Measurements from ENCODE around the gene DLG1. TPM values are rescaled to one million over a fixed set of nuclear protein-coding genes. Genes with fewer than 3 reads are reported as not detected.
A peak's percentile ranks its signal among the peaks of the same experiment; 100 is the strongest.

DLG1 gene
- total and polyA plus RNA-seq, 2 of the 4 experiments (the other 2 are of a cell fraction), result 21.2 to 57.7 TPM

- Histone ChIP-seq H4K20me1 (ENCODE audit: insufficient read depth, low read length) (no peaks in the 10 kb centered on the region), H3K56ac (ENCODE audit: extremely low read depth, insufficient read depth, low read length) (no peak overlapping the region), H3K27me3 (ENCODE audit: control insufficient read depth, insufficient read depth, low read length) (no peaks in the 10 kb centered on the region), H2AK5ac (ENCODE audit: low read depth, low read length) (no peak overlapping the region), H2BK120ac (ENCODE audit: low read depth, low read length) (no peak overlapping the region), H3K9me1 (ENCODE audit: insufficient read depth, low read length) (no peaks in the 10 kb centered on the region; the same call in 1 of the 2 replicates), H4K8ac (ENCODE audit: low read depth in 2 of 2, low read length in 2 of 2) (no peak overlapping the region), H3K27ac (ENCODE audit: insufficient read depth, low read length) (no peak overlapping the region), H2BK5ac (ENCODE audit: low read depth, low read length, poor library complexity, severe bottlenecking) (no peak overlapping the region), H2BK15ac (ENCODE audit: low read depth, low read length) (no peak overlapping the region), H3K79me1 (ENCODE audit: low read depth in 1 of 2, low read length in 2 of 2) (peaks cover 0 to 6% of the 10 kb centered on the region in 2 experiments; a peak in 1 of 4 replicates), H3K4ac (ENCODE audit: low read depth, low read length) (no peak overlapping the region), H3K36me3 (ENCODE audit: control insufficient read depth, insufficient read depth, low read length) (peaks cover 4% of the 10 kb centered on the region), H3K18ac (ENCODE audit: low read depth, low read length) (no peak overlapping the region), H2AFZ (replicated peaks; ENCODE audit: low read length, poor library complexity) (no peak overlapping the region), H3K4me2 (ENCODE audit: low read depth, low read length) (no peak overlapping the region), H3K9me3 (ENCODE audit: control insufficient read depth, insufficient read depth, low read length) (no peaks in the 10 kb centered on the region), H3K4me1 (ENCODE audit: control insufficient read depth, insufficient read depth, low read length) (peaks cover 2% of the 10 kb centered on the region; the same call in 1 of the 2 replicates), H3K23ac (ENCODE audit: low read depth, low read length) (no peak overlapping the region), H4K5ac (ENCODE audit: low read depth, low read length) (no peak overlapping the region), H3K4me3 (ENCODE audit: insufficient read depth, low read depth, low read length) (no peak overlapping the region), H2AK9ac (replicated peaks; ENCODE audit: low read depth, low read length, poor library complexity) (no peak overlapping the region), H3K14ac (replicated peaks; ENCODE audit: low read depth, low read length) (no peak overlapping the region), H3K9ac (ENCODE audit: low read depth, low read length) (no peak overlapping the region), H2BK20ac (ENCODE audit: low read depth, low read length) (no peak overlapping the region), H4K91ac (ENCODE audit: insufficient read depth, low read depth, low read length) (no peak overlapping the region)
- ATAC-seq (ENCODE audit: low read depth) (peak; percentile 80), DNase-seq (peak; percentile 51)
- in situ Hi-C loops (cut with MboI; ENCODE audit: low sequenced_read_pairs) (no loop called here), dilution Hi-C loops (cut with HindIII; ENCODE audit: low sequenced_read_pairs, unreplicated experiment) (no loop called here), intact Hi-C loops (cut with micrococcal nuclease) (no loop called here)
- CTCF ChIA-PET, result interaction anchor here (1.4 kb wide), 1 partner anchor 29 kb away, joined by 5 read pairs; no protein-coding TSS in a partner anchor
- TF ChIP-seq SMC3 (IDR thresholded peaks at IDR 0.05; ENCODE audit: low read depth, low read length) (no peak), MAZ (IDR thresholded peaks at IDR 0.05; ENCODE audit: borderline replicate concordance, low read depth, low read length) (no peak), MAFK (IDR thresholded peaks at IDR 0.05; ENCODE audit: low read depth, low read length) (no peak), RFX5 (IDR thresholded peaks at IDR 0.05; ENCODE audit: low read depth, low read length) (no peak), NFE2L2 (IDR thresholded peaks at IDR 0.05; ENCODE audit: low read depth, low read length) (no peak), RCOR1 (IDR thresholded peaks at IDR 0.05; ENCODE audit: insufficient replicate concordance, low read length) (no peak), MXI1 (IDR thresholded peaks at IDR 0.05; ENCODE audit: borderline replicate concordance, low read depth, low read length) (no peak), ELK1 (IDR thresholded peaks at IDR 0.05; ENCODE audit: borderline replicate concordance, low read depth, low read length) (no peak), FOS (IDR thresholded peaks at IDR 0.05; ENCODE audit: low read depth, low read length) (no peak), RAD21 (IDR thresholded peaks at IDR 0.05; ENCODE audit: low read length) (no peak), CEBPB (IDR thresholded peaks at IDR 0.05; ENCODE audit: low read depth, low read length) (no peak), USF2 (IDR thresholded peaks at IDR 0.05; ENCODE audit: low read depth, low read length) (no peak), POLR2A (IDR thresholded peaks at IDR 0.05; ENCODE audit: low read depth, low read length) (no peak), CHD1 (IDR thresholded peaks at IDR 0.05; ENCODE audit: low read depth, low read length) (no peak), CTCF (conservative IDR thresholded peaks at IDR 0.05; ENCODE audit: low read depth, low read length) (no peak), BHLHE40 (IDR thresholded peaks at IDR 0.05; ENCODE audit: low read depth, low read length) (no peak)
- whole genome bisulfite sequencing, 2 experiments (ENCODE audit: extremely low coverage in 2 of 2, insufficient read length in 1 of 2), result no CpG with 5 or more reads among the region's 1 CpG
- BruUV-seq (replicated peaks), result no TSS peak
- POLR2A ChIA-PET (ENCODE audit: unreplicated experiment), result interaction anchor here (0.5 to 0.6 kb wide), 2 partner anchors 67 to 110 kb away, joined by 3 to 4 read pairs; no protein-coding TSS in a partner anchor
These were observed 194.6 kb downstream of the DLG1 start for GRCh38 chr3:197103766-197104165.

All from IMR-90 (cell line).